ENCODE measurements around the gene PLTP. TPM values are rescaled to one million over a fixed set of nuclear protein-coding genes. Genes with fewer than 3 reads are reported as not detected.

Gene PLTP
- total RNA-seq, 4 donors from 2014 or later = 37.4 to 114 (median 83.2) TPM

DNA sequence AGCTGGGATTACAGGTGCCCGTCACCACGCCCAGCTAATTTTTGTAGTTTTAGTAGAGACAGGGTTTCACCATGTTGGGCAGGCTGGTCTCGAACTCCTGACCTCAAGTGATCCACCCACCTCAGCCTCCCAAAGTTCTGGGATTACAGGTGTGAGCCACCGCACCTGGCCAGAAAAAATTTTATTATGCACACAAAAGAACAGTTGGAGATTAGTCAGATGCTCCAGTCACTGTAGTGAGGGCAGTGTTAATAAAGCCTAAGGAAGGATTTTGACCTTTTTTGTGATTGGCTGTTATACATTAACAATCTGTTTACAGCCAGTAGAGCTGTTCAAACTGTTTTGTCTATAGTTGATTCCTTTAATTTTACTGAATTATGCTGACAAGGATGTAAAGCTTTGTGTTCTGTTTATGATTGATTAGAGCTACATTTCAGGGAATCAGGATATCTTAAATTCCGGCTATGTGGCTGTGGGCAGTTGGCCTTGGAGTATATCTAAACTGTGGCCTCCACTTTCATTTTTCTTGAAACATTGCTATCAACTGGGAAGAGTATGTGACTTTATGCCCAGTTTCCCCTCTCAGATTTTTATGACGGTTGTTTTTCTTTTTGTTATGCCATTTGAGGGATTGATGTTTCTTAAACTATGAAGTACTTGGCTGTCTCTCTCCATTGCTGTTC, 44.7 kb downstream of the PLTP start:
- no peak for TF ChIP-seq POLR2A (IDR thresholded peaks at IDR 0.05)
- TF ChIP-seq, protein P1, sequence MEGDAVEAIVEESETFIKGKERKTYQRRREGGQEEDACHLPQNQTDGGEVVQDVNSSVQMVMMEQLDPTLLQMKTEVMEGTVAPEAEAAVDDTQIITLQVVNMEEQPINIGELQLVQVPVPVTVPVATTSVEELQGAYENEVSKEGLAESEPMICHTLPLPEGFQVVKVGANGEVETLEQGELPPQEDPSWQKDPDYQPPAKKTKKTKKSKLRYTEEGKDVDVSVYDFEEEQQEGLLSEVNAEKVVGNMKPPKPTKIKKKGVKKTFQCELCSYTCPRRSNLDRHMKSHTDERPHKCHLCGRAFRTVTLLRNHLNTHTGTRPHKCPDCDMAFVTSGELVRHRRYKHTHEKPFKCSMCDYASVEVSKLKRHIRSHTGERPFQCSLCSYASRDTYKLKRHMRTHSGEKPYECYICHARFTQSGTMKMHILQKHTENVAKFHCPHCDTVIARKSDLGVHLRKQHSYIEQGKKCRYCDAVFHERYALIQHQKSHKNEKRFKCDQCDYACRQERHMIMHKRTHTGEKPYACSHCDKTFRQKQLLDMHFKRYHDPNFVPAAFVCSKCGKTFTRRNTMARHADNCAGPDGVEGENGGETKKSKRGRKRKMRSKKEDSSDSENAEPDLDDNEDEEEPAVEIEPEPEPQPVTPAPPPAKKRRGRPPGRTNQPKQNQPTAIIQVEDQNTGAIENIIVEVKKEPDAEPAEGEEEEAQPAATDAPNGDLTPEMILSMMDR (IDR thresholded peaks at IDR 0.05) = no peak
- intact Hi-C loops (cut with DNase I; ENCODE audit: low total_unique reads) = no loop called here
- WGBS, 2 donors = 88% methylated on average over 6 of the region's 6 CpGs
- no peak overlapping the region for H3K4me3 ChIP-seq (ENCODE audit: low read depth, poor library complexity, severe bottlenecking)
- no peak for DNase-seq (ENCODE audit: low spot score in 2 of 2)

DNA sequence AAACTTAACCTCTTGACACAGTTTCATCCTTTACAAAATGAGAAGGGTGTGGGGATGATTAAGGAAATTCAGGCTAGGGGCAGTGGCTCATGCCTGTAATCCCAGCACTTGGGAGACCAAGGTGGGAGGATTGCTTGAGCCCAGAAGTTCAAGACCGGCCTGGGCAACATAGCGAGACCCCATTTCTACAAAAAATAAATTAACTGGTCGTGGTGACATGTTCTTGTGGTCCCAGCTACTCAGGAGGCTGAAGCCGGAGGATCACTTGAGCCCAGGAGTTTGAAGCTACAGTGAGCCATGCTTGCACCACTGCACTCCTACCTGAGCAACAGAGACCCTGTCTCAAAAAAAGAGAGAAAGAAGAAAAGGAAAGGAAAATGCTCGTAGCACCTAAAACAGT, 45.5 kb downstream of the PLTP start:
- TF ChIP-seq POLR2A (IDR thresholded peaks at IDR 0.05) = no peak
- TF ChIP-seq, protein P1 (IDR thresholded peaks at IDR 0.05) = no peak
- H3K4me3 ChIP-seq (ENCODE audit: low read depth, poor library complexity, severe bottlenecking) = no peak overlapping the region
- intact Hi-C loops (cut with DNase I; ENCODE audit: low total_unique reads) = no loop called here
- DNase-seq (ENCODE audit: low spot score in 2 of 2) = no peak
- 88 to 96% methylated on average over 5 of the region's 5 CpGs for WGBS, 2 donors

DNA sequence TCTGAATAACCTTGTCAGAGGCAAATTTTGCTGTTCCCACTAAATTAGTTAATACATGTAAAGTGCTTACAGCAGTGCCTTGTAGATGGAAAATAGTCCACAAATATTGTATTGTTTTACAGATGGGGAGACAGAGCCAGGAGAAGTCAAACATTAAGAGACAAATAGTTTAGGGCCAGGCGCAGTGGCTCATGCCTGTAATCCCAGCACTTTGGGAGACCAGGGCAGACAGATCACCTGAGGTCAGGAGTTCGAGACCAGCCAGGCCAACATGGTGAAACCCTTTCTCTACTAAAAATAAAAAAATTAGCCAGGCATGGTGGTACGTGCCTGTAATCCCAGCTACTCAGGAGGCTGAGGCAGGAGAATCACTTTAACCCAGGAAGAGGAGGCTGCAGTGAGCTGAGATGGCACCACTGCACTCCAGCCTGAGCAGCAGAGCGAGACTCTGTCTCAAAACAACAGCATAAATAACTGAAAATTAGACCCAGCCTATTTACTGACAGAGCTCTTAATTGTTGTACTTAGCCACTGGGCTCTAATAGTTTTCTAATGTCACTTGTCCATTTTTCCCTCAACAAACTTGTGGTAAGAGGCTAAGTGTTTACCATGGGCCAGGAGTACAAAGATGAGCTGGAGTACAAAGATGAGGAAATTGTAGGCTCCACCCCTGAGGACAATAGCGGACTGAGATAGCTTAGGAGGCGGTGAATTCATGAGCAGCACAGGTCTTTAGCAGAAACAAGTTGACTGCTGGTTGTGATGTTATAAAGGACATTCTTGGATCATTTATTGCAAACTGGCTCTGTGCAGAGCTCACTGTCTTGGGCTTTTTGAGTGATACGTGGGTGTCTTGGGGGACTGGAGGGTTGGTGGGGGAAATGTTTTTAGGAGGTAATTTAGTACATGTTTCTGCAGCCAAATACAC, 48.1 kb downstream of the PLTP start:
- intact Hi-C loops (cut with DNase I; ENCODE audit: low total_unique reads) = no loop called here
- no peak overlapping the region for H3K4me3 ChIP-seq (ENCODE audit: low read depth, poor library complexity, severe bottlenecking)
- 83 to 88% methylated on average over 7 of the region's 7 CpGs for WGBS, 2 donors
- no peak for TF ChIP-seq POLR2A (IDR thresholded peaks at IDR 0.05)
- TF ChIP-seq, protein P1 (IDR thresholded peaks at IDR 0.05) = no peak
- no peak for DNase-seq (ENCODE audit: low spot score in 2 of 2)

DNA sequence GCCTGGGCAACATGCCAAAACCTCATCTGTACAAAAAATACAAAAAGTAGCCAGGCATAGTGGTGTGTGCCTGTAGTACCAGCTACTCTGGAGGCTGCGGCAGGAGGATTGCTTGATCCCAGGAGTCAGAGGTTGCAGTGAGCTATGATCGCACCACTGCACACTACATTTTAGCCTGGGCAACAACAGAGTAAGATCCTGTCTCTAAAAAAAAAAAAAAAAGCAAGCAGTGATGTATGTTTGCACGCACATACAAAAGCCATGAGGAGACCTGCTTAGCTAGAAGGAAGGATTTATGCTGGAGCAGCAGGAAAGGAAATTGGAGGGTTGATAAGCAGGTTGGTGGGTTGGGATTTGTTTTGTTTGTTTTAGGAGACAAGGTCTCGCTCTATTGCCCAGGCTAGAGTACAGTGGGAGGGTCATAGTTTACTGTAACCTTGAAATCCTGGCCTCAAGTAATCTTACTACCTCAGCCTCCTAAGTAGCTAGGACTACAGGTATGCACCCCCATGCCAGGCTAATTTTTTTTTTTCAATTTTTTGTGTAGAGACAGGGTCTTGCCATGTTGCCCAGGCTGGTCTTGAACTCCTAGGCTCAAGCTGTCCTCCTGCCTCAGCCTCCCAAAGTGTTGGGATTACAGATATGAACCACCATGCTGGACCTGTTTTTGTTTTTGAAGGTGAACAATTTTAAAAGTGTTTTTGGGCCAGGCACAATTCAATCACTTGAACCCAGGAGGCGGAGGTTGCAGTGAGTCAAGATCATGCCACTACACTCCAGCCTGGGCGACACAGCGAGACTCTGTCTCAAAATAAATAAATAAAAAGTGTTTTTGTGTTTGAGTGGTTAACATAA, 50.5 kb downstream of the PLTP start:
- 91 to 96% methylated on average over 7 of the region's 7 CpGs for WGBS, 2 donors
- no peak for TF ChIP-seq POLR2A (IDR thresholded peaks at IDR 0.05)
- no peak overlapping the region for H3K4me3 ChIP-seq (ENCODE audit: low read depth, poor library complexity, severe bottlenecking)
- intact Hi-C loops (cut with DNase I; ENCODE audit: low total_unique reads) = no loop called here
- no peak for DNase-seq (ENCODE audit: low spot score in 2 of 2)

DNA sequence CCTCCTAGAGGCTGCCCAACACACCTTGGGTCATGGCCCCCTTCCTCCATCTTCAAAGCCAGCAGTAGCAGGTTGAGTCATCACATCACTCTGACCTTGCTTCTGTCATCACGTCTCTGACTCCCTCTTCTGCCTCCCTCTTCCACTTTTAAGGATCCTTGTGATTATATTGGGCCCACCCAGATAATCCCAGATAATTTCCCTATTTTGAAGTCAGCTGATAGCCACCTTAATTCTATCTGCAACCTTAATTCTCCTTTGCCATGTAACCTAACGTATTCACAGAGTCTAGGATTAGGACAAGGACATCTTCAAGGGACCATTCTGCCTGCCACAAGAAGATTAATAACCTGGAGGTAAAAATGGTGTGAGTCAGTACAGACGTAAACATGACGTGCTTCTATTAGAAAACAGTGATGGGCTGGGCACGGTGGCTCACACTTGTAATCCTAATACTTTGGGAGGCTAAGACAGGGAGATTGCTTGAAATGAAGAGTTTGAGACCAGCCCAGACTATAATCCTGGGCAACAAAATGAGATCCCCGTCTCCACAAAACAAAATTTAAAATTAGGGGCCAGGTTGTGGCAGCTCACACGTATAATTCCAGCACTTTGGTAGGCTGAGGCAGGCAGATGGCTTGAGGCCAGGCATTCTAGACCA, 51.3 kb downstream of the PLTP start:
- WGBS, 2 donors = 74 to 75% methylated on average over 7 of the region's 7 CpGs
- TF ChIP-seq, protein P1 (IDR thresholded peaks at IDR 0.05) = no peak
- TF ChIP-seq POLR2A (IDR thresholded peaks at IDR 0.05) = no peak

More for the DNA sequence above, 51.3 kb downstream of the PLTP start:
- no peak overlapping the region for H3K4me3 ChIP-seq (ENCODE audit: low read depth, poor library complexity, severe bottlenecking)
- intact Hi-C loops (cut with DNase I; ENCODE audit: low total_unique reads) = no loop called here
- DNase-seq (ENCODE audit: low spot score in 2 of 2) = no peak
